Measurements from ENCODE around the gene TNRC6C.

DNA sequence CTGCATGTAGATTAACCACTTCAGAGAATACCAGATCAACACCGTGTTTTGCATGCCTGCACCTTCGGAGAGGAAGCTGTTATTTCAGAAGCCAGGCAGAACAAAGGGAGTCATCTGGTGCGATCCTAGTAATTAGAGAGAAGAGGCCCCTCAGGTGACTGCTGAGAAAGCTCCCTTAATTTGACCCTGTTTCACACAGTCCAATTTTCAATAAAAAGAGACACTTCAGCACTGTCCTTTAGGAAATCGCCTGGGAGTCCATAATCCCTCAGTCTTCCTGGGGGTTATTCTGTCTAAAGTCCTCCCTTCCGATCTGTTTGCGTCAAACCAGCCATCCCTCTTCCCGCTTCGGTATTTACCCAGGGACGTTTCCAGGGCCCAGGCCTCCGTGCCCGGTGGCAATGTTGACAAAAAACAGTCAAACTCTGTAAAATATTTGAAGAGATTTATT, 23.4 kb upstream of the TNRC6C start:
- TF ChIP-seq POLR2A (IDR thresholded peaks at IDR 0.05; ENCODE audit: low read length) (no peak), GATA1 (IDR thresholded peaks at IDR 0.05; ENCODE audit: low read depth, low read length) (no peak)

Measured in erythroblast (primary cell).